Esophagus (tissue), 2 donors: ENCODE measurements around the gene CRTC1. TPM values are rescaled to one million over a fixed set of nuclear protein-coding genes. Genes with fewer than 3 reads are reported as not detected.
A peak's percentile ranks its signal among the peaks of the same experiment; 100 is the strongest.

Experiments used
- H3K27ac ChIP-seq, 2 donors: one replicate each; pipeline ENCODE4 v1.5.1; 2013; ENCODE audit warnings: low read depth in 2 of 2, mild to moderate bottlenecking in 2 of 2, inconsistent platforms in 1 of 2, low read length in 1 of 2, moderate library complexity in 1 of 2
- H3K27me3 ChIP-seq, 2 donors: one replicate each; pipeline ENCODE4 v1.6.1; 2013; ENCODE audit warnings: low read length in 2 of 2, control low read depth in 1 of 2, mild to moderate bottlenecking in 1 of 2; ENCODE audit not compliant: insufficient read depth in 2 of 2, control insufficient read depth in 1 of 2
- H3K36me3 ChIP-seq, 2 donors: one replicate each; pipeline ENCODE4 v1.6.1; 2013; ENCODE audit warnings: low read length in 1 of 2; ENCODE audit not compliant: control insufficient read depth in 2 of 2, insufficient read depth in 2 of 2
- H3K4me1 ChIP-seq, 2 donors: one replicate each; pipeline ENCODE4 v1.6.1; 2013; ENCODE audit warnings: low read length in 1 of 2; ENCODE audit not compliant: control insufficient read depth in 2 of 2, insufficient read depth in 2 of 2
- H3K4me3 ChIP-seq, 2 donors: one replicate each; pipeline ENCODE4 v1.5.1; 2013; ENCODE audit warnings: low read length in 2 of 2, mild to moderate bottlenecking in 2 of 2, low read depth in 1 of 2, moderate library complexity in 1 of 2
- H3K9me3 ChIP-seq, 2 donors: one replicate each; pipeline ENCODE4 v1.6.1; 2013; ENCODE audit warnings: mild to moderate bottlenecking in 2 of 2, low read depth in 1 of 2, low read length in 1 of 2, moderate library complexity in 1 of 2; ENCODE audit not compliant: control insufficient read depth in 2 of 2, insufficient read depth in 1 of 2
- WGBS, 2 donors: extraction: QIAGEN DNeasy Blood & Tissue Kit; methylation state at CpG; one replicate each; pipeline ENCODE4 v1.1.7; 2013; 5-methylcytosine and 5-hydroxymethylcytosine counted together
- polyA plus RNA-seq, 2 donors: library from polyadenylated mRNA; stranded (reverse); fragments of 200-250 nt; gene quantifications; one replicate each; pipeline ENCODE4 v1.2.3, GENCODE V29; 2013
- donor health status: healthy with polysubstance abuse.
- donor health status: Bipolar disorder and iron deficiency.

The CRTC1 gene
- polyA plus RNA-seq, 2 donors: 2.1 to 4.0 TPM

GRCh38 chr19:18749362-18750231 is 66.1 kb downstream of the CRTC1 start:
- Histone ChIP-seq H3K4me3 (no peak overlapping the region), H3K27ac (no peak overlapping the region), H3K36me3 (peaks cover 0 to 9% of the 10 kb centered on the region in 2 donors), H3K9me3 (no peaks in the 10 kb centered on the region), H3K27me3 (no peaks in the 10 kb centered on the region), H3K4me1 (no peaks in the 10 kb centered on the region)
- 93 to 94% methylated on average over 23 of the region's 23 CpGs for WGBS, 2 donors

GRCh38 chr19:18750295-18750970 is 67.0 kb downstream of the CRTC1 start:
- Histone ChIP-seq H3K4me3 (no peak overlapping the region), H3K36me3 (peaks cover 0 to 9% of the 10 kb centered on the region in 2 donors), H3K27ac (no peak overlapping the region), H3K9me3 (no peaks in the 10 kb centered on the region), H3K4me1 (no peaks in the 10 kb centered on the region), H3K27me3 (no peaks in the 10 kb centered on the region)
- 92 to 94% methylated on average over 19 of the region's 19 CpGs for WGBS, 2 donors

DNA sequence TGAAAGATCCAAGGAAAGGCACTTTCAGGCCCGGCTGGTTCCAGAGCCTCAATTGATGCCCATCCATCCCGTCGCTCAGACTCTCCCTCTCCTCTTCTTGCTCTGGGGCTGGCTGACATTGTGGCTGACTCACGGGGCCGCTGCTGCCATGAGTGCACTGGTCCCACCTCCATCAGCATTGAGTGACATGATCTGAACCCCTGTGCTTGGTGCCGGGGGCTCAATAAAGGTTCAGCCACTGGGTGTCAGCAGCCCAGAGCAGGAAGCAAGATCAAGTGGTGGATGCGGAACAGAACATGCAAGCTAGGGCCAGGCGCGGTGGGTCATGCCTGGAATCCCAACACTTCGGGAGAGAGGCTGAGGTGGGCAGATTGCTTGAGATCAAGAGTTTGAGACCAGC is 68.1 kb downstream of the CRTC1 start:
- Histone ChIP-seq H3K4me3 (no peak overlapping the region), H3K27me3 (no peaks in the 10 kb centered on the region), H3K4me1 (no peaks in the 10 kb centered on the region), H3K27ac (no peak overlapping the region), H3K36me3 (peaks cover 0 to 9% of the 10 kb centered on the region in 2 donors), H3K9me3 (no peaks in the 10 kb centered on the region)
- 91 to 96% methylated on average over 10 of the region's 10 CpGs for WGBS, 2 donors

GRCh38 chr19:18754501-18754900 is 71.0 kb downstream of the CRTC1 start:
- peaks cover 0 to 6% of the 10 kb centered on the region in 2 donors for H3K36me3 ChIP-seq
- H3K27ac ChIP-seq: no peak overlapping the region
- WGBS, 2 donors: 85 to 94% methylated on average over 4 of the region's 4 CpGs

DNA sequence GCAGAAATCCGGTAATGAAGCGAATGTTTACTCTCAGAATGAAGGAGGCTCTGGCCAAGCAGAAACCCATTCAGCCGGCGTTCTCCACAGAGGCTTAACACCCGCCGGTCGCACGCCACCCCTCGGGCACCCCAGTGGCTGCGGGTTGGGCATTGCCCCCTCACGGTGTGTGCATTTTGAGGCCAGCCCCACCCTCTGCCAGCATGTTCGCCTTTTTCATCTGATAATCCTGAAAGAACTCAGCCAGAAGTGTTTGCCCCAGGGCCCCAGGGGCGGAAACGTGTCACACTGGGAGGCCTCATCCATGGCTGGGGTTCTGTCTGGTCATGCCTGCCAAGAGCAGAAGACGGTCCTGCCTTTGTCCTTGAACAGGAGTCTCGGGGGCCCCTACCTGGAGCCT is 73.4 kb downstream of the CRTC1 start:
- peak overlapping the region in 1 of 2 donors; percentile 20 for H3K27ac ChIP-seq
- peaks cover 7 to 14% of the 10 kb centered on the region in 2 donors for H3K4me1 ChIP-seq
- no peak overlapping the region for H3K4me3 ChIP-seq
- H3K9me3 ChIP-seq: no peaks in the 10 kb centered on the region
- 53 to 70% methylated on average over 16 of the region's 16 CpGs for WGBS, 2 donors
- no peaks in the 10 kb centered on the region for H3K27me3 ChIP-seq
- H3K36me3 ChIP-seq: no peaks in the 10 kb centered on the region

More at GRCh38 chr19:18754501-18754900, 71.0 kb downstream of the CRTC1 start:
- no peaks in the 10 kb centered on the region for H3K9me3 ChIP-seq
- H3K4me3 ChIP-seq: no peak overlapping the region
- no peaks in the 10 kb centered on the region for H3K27me3 ChIP-seq
- peaks cover 0 to 1% of the 10 kb centered on the region in 2 donors for H3K4me1 ChIP-seq

DNA sequence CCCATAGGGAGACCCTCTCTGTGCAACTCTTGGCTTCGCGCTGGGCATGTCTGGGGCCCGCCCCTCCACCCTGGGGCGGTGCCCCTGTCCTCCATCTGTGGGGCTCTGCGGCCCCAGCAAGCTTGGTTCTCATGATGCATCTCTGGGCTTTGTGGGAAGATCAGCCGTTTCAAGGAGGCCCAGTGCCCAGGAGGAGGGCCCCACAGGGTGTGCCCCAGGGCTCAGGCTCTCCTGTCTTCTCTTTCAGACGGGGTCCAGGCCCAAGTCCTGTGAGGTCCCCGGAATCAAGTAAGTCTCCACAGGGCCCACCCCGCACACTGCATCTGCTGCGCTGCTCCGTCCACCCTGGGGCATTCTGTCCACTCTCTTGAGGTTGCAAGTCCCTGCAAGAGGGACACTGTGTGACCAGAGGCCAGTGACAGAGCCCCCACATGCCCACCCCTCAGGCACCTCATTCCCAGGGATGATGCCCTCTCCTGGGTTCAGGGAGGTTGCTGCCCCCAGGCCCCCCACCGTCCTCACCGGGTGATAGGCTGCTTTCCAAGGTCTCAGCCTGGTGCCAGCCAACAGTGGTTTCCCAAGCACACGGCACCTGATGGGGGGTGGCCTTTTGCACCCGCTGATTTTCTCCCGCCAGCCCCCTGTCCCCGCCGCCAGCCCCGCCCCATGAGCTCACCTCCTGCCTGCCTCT is 76.0 kb downstream of the CRTC1 start:
- no peaks in the 10 kb centered on the region for H3K27me3 ChIP-seq
- peaks cover 11 to 37% of the 10 kb centered on the region in 2 donors for H3K4me1 ChIP-seq
- H3K9me3 ChIP-seq: no peaks in the 10 kb centered on the region
- H3K36me3 ChIP-seq: no peaks in the 10 kb centered on the region
- H3K4me3 ChIP-seq: no peak overlapping the region
- 67 to 69% methylated on average over 19 of the region's 19 CpGs for WGBS, 2 donors
- H3K27ac ChIP-seq: no peak overlapping the region

- H3K4me3 ChIP-seq: no peak overlapping the region
- 60 to 70% methylated on average over 19 to 22 of the region's 22 CpGs for WGBS, 2 donors
- H3K9me3 ChIP-seq: no peaks in the 10 kb centered on the region
- H3K27me3 ChIP-seq: no peaks in the 10 kb centered on the region
- peaks cover 11 to 41% of the 10 kb centered on the region in 2 donors for H3K4me1 ChIP-seq
- no peaks in the 10 kb centered on the region for H3K36me3 ChIP-seq
- no peak overlapping the region for H3K27ac ChIP-seq
Measured at GRCh38 chr19:18759995-18760426, 76.5 kb downstream of the CRTC1 start.

GRCh38 chr19:18760440-18761383 is 77.2 kb downstream of the CRTC1 start:
- Histone ChIP-seq H3K27ac (no peak overlapping the region), H3K4me3 (no peak overlapping the region), H3K4me1 (peaks cover 11 to 42% of the 10 kb centered on the region in 2 donors), H3K36me3 (no peaks in the 10 kb centered on the region), H3K27me3 (no peaks in the 10 kb centered on the region), H3K9me3 (no peaks in the 10 kb centered on the region)
- 70 to 80% methylated on average over 25 to 27 of the region's 27 CpGs for WGBS, 2 donors
